Measurements from ENCODE around the gene PCBP3.

DNA sequence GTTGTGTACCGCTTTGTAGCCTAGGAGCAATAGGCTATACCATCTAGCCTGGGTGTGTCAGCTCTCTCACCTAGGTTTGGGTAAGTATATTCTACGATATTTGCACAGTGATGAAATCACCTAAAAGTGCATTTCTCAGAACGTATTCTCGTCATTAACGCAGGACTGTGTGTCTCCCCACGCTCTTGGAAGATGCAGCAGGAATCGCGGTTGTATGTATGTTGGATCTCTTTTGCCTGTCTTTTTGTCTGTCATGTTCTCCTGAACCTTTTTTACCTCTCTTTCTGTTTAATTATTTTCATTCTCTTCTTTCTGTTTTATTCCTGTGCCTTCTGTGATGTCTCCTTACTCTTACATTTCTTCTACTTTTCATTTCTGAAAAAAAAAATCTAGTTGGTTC, 197.5 kb downstream of the PCBP3 start:
- TF ChIP-seq, protein P1, sequence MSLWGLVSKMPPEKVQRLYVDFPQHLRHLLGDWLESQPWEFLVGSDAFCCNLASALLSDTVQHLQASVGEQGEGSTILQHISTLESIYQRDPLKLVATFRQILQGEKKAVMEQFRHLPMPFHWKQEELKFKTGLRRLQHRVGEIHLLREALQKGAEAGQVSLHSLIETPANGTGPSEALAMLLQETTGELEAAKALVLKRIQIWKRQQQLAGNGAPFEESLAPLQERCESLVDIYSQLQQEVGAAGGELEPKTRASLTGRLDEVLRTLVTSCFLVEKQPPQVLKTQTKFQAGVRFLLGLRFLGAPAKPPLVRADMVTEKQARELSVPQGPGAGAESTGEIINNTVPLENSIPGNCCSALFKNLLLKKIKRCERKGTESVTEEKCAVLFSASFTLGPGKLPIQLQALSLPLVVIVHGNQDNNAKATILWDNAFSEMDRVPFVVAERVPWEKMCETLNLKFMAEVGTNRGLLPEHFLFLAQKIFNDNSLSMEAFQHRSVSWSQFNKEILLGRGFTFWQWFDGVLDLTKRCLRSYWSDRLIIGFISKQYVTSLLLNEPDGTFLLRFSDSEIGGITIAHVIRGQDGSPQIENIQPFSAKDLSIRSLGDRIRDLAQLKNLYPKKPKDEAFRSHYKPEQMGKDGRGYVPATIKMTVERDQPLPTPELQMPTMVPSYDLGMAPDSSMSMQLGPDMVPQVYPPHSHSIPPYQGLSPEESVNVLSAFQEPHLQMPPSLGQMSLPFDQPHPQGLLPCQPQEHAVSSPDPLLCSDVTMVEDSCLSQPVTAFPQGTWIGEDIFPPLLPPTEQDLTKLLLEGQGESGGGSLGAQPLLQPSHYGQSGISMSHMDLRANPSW (CRISPR knock-in tag; IDR thresholded peaks at IDR 0.05; ENCODE audit: borderline replicate concordance), result no peak
- TF ChIP-seq NFE2L1 (CRISPR knock-in tag; IDR thresholded peaks at IDR 0.05; ENCODE audit: borderline replicate concordance) (no peak), ADNP (CRISPR knock-in tag; IDR thresholded peaks at IDR 0.05) (no peak), PHF20 (CRISPR knock-in tag; IDR thresholded peaks at IDR 0.05) (no peak)
- TF ChIP-seq, protein P2, sequence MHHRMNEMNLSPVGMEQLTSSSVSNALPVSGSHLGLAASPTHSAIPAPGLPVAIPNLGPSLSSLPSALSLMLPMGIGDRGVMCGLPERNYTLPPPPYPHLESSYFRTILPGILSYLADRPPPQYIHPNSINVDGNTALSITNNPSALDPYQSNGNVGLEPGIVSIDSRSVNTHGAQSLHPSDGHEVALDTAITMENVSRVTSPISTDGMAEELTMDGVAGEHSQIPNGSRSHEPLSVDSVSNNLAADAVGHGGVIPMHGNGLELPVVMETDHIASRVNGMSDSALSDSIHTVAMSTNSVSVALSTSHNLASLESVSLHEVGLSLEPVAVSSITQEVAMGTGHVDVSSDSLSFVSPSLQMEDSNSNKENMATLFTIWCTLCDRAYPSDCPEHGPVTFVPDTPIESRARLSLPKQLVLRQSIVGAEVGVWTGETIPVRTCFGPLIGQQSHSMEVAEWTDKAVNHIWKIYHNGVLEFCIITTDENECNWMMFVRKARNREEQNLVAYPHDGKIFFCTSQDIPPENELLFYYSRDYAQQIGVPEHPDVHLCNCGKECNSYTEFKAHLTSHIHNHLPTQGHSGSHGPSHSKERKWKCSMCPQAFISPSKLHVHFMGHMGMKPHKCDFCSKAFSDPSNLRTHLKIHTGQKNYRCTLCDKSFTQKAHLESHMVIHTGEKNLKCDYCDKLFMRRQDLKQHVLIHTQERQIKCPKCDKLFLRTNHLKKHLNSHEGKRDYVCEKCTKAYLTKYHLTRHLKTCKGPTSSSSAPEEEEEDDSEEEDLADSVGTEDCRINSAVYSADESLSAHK (CRISPR knock-in tag; IDR thresholded peaks at IDR 0.05; ENCODE audit: borderline replicate concordance), result no peak

All from HepG2 (cell line).